ENCODE data around the gene COPB1.
A peak's percentile ranks its signal among the peaks of the same experiment; 100 is the strongest.

The COPB1 gene

GRCh38 chr11:14435717-14436512 lies 63.7 kb downstream of the COPB1 start:
- DNase-seq (ENCODE audit: low read depth), result no peak

- no peak for DNase-seq (ENCODE audit: low read depth)
Measured at GRCh38 chr11:14425621-14426020, 74.0 kb downstream of the COPB1 start.

GRCh38 chr11:14424096-14424495 lies 75.5 kb downstream of the COPB1 start:
- no peak for DNase-seq (ENCODE audit: low read depth)

- no peak for DNase-seq (ENCODE audit: low read depth)
Measured at GRCh38 chr11:14423633-14424032, 76.0 kb downstream of the COPB1 start.

GRCh38 chr11:14422814-14423182 lies 76.8 kb downstream of the COPB1 start:
- no peak for DNase-seq (ENCODE audit: low read depth)

- no peak for DNase-seq (ENCODE audit: low read depth)
Measured at GRCh38 chr11:14422052-14422813, 77.4 kb downstream of the COPB1 start.

GRCh38 chr11:14420223-14420622 lies 79.4 kb downstream of the COPB1 start:
- no peak for DNase-seq (ENCODE audit: low read depth)

GRCh38 chr11:14418801-14419417 lies 80.7 kb downstream of the COPB1 start:
- DNase-seq (ENCODE audit: low read depth), result no peak

- DNase-seq (ENCODE audit: low read depth), result no peak
Measured at GRCh38 chr11:14417617-14418374, 81.8 kb downstream of the COPB1 start.

GRCh38 chr11:14417186-14417585 lies 82.4 kb downstream of the COPB1 start:
- DNase-seq (ENCODE audit: low read depth), result no peak

GRCh38 chr11:14414470-14415461 lies 84.8 kb downstream of the COPB1 start:
- DNase-seq (ENCODE audit: low read depth), result peak; percentile 40

GRCh38 chr11:14413307-14414069 lies 86.1 kb downstream of the COPB1 start:
- no peak for DNase-seq (ENCODE audit: low read depth)

- no peak for DNase-seq (ENCODE audit: low read depth)
Measured at GRCh38 chr11:14411818-14412217, 87.8 kb downstream of the COPB1 start.

GRCh38 chr11:14409891-14410290 lies 89.7 kb downstream of the COPB1 start:
- DNase-seq (ENCODE audit: low read depth), result no peak

GRCh38 chr11:14408612-14409011 lies 91.0 kb downstream of the COPB1 start:
- no peak for DNase-seq (ENCODE audit: low read depth)

All from activated T-helper 1 cell treated with Interleukin-2 at 50 U/mL for 16 hours (primary cell).